H7 (cell line): ENCODE data around the gene BCKDHB. TPM values are rescaled to one million over a fixed set of nuclear protein-coding genes. Genes with fewer than 3 reads are reported as not detected.

Experiments used
- DNase-seq: peaks from one replicate; pipeline ENCODE4 v3.0.0; 2012
- H3K27me3 ChIP-seq: 2 replicates; pipeline ENCODE4 v1.6.0; 2011; ENCODE audit warnings: mild to moderate bottlenecking, low read length; ENCODE audit not compliant: control insufficient read depth, insufficient read depth
- H3K36me3 ChIP-seq: replicated peaks from 2 replicates; pipeline ENCODE4 v1.5.1; 2011; ENCODE audit warnings: low read length; ENCODE audit not compliant: control insufficient read depth, insufficient read depth
- H3K4me3 ChIP-seq: 2 replicates; pipeline ENCODE4 v1.5.1; 2011; ENCODE audit warnings: low read depth, mild to moderate bottlenecking, control low read depth, low read length, moderate library complexity; ENCODE audit not compliant: insufficient read depth
- total RNA-seq: library from RNA; depleted of rRNA; stranded (reverse); fragments of >200 nt; shearing (Covaris generic); gene quantifications from 2 replicates; pipeline ENCODE4 v1.2.3, GENCODE V29; 2014

The BCKDHB gene
- total RNA-seq, 1 experiment from 2014 or later: 17.4 TPM

GRCh38 chr6:80170433-80170832 is 64.0 kb downstream of the BCKDHB start:
- H3K27me3 ChIP-seq: no peaks in the 10 kb centered on the region
- H3K36me3 ChIP-seq: no peaks in the 10 kb centered on the region; the same call in 1 of the 2 replicates
- no peak for DNase-seq
- no peak overlapping the region for H3K4me3 ChIP-seq

GRCh38 chr6:80173411-80173810 is 66.9 kb downstream of the BCKDHB start:
- Histone ChIP-seq H3K36me3 (no peaks in the 10 kb centered on the region; the same call in 1 of the 2 replicates), H3K27me3 (no peaks in the 10 kb centered on the region), H3K4me3 (no peak overlapping the region)
- no peak for DNase-seq

DNA sequence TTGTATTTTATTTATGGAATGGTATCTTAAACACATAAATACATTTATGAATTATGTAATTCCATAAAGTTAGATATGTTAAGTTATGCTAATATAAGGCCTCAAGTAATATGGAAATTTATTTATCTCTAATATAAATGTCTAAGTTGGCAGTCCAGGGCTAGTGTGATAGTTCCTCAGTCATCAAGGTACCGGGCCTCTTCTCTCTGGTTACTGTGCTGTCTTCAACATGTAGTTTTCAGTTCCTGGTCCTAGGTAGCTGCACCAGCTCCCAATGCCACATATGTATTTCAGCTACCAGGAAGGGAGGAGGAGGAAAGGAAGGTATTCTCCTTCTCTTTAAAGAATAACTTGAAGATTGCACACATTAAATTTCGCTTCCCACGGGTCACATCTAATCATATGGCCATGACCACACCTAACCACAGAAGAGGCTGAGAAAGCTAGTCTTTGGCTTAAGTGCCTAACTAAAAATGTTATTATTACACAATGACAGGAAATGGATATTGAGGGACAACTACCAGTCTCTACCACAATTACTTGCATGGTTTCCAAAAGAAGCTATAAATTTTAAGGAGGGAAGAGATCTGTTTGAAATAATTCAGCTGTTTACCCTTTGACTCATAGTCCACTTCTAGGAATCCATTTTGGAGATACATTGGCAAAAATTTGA is 68.6 kb downstream of the BCKDHB start:
- H3K36me3 ChIP-seq: no peaks in the 10 kb centered on the region; the same call in 1 of the 2 replicates
- DNase-seq: no peak
- H3K27me3 ChIP-seq: no peaks in the 10 kb centered on the region
- no peak overlapping the region for H3K4me3 ChIP-seq

DNA sequence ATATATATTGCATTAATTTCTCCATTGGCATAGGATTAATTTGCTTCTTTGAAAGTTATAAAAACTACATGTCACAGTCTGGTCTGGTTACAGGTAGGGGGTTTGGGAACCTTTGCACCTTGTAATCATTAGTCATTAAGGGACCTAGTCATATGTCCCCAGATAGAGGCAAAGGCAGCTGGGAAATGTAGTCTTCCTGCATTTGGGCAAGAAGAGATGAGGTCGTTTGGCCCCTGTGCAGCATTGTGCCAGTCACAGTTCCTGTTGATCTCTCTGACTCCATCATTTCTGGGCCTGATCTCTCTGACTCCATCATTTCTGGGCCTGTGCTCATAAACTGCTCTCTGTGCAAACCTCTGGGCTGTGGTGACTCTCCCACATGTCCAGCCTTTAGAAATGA is 73.2 kb downstream of the BCKDHB start:
- no peak for DNase-seq

DNA sequence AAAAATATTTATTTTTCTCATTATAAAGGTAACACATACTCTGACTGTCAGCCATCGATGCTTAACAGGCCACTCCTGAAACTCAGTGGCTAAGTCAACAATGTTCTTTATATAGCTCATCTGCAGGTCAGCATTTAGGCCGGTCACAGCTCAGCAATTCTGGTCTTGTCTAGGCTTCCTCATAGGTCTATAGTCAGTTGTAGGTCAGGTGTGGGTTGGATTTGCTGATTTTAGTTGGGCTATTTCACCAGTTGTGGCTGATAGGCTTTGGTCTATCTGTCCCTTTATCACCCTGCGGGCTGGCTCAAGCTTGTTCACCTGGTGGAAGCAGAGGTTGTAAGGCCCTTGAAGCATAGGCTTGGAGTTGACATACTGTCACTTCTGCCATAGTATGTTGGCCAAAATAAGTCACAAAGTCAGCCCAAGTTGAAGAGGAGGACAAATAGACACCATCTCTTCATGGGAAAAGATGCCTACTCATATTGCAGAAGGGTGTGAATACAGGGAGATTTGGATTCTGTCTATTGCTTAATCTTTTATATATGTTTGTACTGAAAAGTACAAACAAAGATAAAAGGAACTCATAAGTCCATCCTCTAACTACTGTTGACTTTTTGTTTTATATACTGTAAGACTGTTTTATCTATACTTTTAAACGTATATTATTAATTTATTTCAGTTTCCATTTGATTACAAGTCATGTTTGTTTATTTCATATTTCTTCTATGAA is 75.0 kb downstream of the BCKDHB start:
- Histone ChIP-seq H3K36me3 (no peaks in the 10 kb centered on the region), H3K4me3 (no peak overlapping the region), H3K27me3 (no peaks in the 10 kb centered on the region)
- DNase-seq: no peak

More for the DNA sequence above, 73.2 kb downstream of the BCKDHB start:
- H3K4me3 ChIP-seq: no peak overlapping the region
- H3K27me3 ChIP-seq: no peaks in the 10 kb centered on the region
- no peaks in the 10 kb centered on the region for H3K36me3 ChIP-seq

DNA sequence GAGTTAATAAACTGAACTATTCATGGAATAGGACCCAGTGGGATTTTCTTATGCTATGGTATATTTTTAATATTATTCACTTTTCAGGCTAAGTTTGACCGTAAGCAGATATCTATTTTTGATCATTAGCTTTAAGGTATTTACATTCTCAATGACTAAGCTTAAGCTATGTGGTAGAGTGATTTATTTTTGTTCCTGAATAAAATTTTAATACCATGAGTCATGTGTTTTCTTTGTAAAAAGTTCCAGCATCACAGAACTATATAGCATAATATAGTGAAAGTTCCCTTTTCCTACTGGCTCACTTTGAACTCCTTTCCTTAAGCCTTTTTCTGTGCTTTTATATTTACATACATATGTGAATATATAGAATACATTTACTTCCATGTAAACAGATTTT is 75.8 kb downstream of the BCKDHB start:
- DNase-seq: no peak
- Histone ChIP-seq H3K27me3 (no peaks in the 10 kb centered on the region), H3K4me3 (no peak overlapping the region), H3K36me3 (no peaks in the 10 kb centered on the region)

GRCh38 chr6:80183019-80183795 is 76.7 kb downstream of the BCKDHB start:
- Histone ChIP-seq H3K27me3 (no peaks in the 10 kb centered on the region), H3K36me3 (no peaks in the 10 kb centered on the region), H3K4me3 (no peak overlapping the region)
- DNase-seq: no peak

- Histone ChIP-seq H3K27me3 (no peaks in the 10 kb centered on the region), H3K36me3 (no peaks in the 10 kb centered on the region), H3K4me3 (no peak overlapping the region)
- DNase-seq: no peak
Observed at GRCh38 chr6:80185492-80185891, 79.0 kb downstream of the BCKDHB start.

GRCh38 chr6:80186082-80186481 is 79.6 kb downstream of the BCKDHB start:
- no peak overlapping the region for H3K4me3 ChIP-seq
- no peaks in the 10 kb centered on the region for H3K27me3 ChIP-seq
- DNase-seq: no peak
- no peaks in the 10 kb centered on the region for H3K36me3 ChIP-seq

DNA sequence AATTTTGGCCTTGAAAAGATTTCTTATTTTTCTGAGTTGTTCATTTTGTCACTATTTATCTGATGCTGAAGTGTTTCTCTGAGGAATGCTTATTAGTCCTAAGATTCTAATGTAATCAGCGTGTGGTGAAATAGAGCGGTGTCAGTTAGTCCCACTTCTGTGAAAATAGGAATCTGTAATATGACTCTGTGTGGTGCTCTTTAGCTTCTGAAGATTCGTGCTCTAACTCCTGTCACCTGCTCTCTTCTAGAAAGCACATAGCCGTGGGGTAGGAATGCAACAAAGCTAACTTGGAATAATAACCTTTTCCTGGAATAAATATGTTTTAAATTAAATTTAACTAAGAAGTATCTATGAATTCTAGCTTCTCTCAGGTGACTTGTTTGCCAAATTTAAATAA is 90.4 kb downstream of the BCKDHB start:
- H3K27me3 ChIP-seq: no peaks in the 10 kb centered on the region
- DNase-seq: no peak
- H3K4me3 ChIP-seq: no peak overlapping the region
- no peaks in the 10 kb centered on the region for H3K36me3 ChIP-seq

GRCh38 chr6:80197474-80197873 is 91.0 kb downstream of the BCKDHB start:
- Histone ChIP-seq H3K36me3 (no peaks in the 10 kb centered on the region), H3K4me3 (no peak overlapping the region), H3K27me3 (no peaks in the 10 kb centered on the region)
- DNase-seq: no peak

GRCh38 chr6:80197986-80198385 is 91.5 kb downstream of the BCKDHB start:
- H3K36me3 ChIP-seq: no peaks in the 10 kb centered on the region
- H3K4me3 ChIP-seq: no peak overlapping the region
- no peaks in the 10 kb centered on the region for H3K27me3 ChIP-seq
- no peak for DNase-seq

GRCh38 chr6:80203283-80203682 is 96.8 kb downstream of the BCKDHB start:
- no peak for DNase-seq
- Histone ChIP-seq H3K36me3 (no peaks in the 10 kb centered on the region), H3K4me3 (no peak overlapping the region), H3K27me3 (no peaks in the 10 kb centered on the region)

- Histone ChIP-seq H3K27me3 (no peaks in the 10 kb centered on the region), H3K36me3 (no peaks in the 10 kb centered on the region), H3K4me3 (no peak overlapping the region)
- DNase-seq: no peak
Observed at GRCh38 chr6:80205404-80205803, 98.9 kb downstream of the BCKDHB start.

- no peaks in the 10 kb centered on the region for H3K36me3 ChIP-seq
- H3K4me3 ChIP-seq: no peak overlapping the region
- no peak for DNase-seq
- no peaks in the 10 kb centered on the region for H3K27me3 ChIP-seq
Observed at GRCh38 chr6:80206758-80207157, 100.3 kb downstream of the BCKDHB start.
